GM18517 (cell line): ENCODE measurements around the gene RSPO4.

Experiments
- ATAC-seq: cut with Tn5 transposase; IDR thresholded peaks from one replicate; pipeline ENCODE4 v1.9.1; 2021; ENCODE audit warnings: mild to moderate bottlenecking, moderate library complexity; ENCODE audit not compliant: unreplicated experiment

RSPO4 gene

DNA sequence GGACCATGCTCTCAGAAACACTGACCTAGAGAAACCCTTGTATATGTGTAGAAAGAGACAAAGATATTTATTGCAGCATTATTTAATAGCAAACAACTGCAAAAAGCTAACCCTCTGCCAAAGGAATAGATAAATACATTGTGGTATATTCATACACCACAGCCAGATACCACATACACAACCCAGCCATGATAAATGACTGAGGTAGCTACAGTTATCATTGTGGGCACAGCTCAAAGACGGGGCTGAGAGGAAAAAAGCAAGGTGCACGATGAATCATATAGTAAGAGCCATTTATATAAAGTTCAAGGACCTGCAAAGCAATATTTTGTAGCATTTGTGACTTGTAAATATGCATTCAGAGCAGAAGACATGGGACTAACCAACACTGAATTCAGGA lies 30.8 kb downstream of the RSPO4 start:
- ATAC-seq = no peak

DNA sequence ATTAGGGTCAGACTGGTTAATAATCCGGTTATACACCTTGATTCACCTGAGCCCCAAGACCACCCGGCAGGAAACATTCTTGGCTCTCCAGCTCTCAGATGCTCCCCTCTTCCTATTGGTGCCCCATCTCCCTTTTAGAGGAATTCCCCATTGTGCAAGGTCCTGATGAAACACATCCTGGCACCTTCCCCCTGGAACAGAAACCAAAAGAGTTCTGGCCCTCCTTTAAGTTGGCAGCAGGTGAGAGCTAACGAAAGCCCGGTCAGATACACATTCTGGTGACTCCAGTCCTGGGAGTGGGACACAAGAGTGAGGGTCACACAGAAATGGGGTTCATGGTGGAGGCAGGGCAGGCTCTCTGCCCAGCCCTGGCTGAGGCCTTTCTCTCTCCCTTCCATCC lies 32.2 kb downstream of the RSPO4 start:
- ATAC-seq = no peak

DNA sequence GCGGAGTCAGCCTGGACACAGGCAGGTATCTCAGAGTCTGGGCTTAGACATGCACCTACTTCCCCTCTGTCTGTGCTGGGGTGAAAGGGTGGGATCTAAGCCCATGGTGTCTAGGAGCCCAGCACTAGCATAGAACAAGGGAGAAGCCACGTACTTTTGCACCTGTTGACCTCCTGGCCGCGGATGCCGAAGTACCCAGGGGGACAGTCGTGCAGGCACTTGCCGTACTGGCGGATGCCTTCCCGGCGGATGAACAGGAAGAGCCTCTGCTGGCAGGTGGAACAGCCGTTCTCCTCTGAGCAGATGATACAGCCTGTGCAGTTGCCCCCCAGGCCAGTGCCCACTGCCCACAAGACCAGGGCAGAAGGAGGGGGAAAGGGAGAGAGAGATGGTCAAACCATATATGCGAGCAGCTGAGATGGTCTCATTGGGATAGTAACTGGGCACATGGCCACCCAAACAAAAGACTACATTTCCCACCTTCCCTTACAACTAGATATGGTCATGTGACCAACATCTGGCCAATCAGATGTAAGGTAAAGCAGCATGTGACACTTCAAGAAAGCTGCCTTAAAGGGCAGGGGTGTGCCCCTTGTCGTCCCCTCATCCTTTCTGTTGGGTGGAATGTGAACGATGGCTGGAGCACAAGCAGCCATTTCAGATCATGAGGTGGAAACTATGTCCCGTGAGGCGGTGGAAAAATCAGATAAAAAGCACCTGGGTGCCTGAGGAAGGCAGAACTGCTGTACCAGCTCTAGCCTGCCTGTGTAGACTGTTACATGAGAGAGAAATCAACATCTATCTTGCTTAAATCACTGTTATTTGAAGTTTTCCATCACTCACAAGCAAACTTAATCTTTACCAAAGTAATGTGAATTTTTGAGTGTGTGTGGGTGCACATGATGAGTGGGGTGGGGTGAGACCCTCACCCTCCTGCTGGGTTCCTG lies 34.0 kb downstream of the RSPO4 start:
- ATAC-seq = no peak

DNA sequence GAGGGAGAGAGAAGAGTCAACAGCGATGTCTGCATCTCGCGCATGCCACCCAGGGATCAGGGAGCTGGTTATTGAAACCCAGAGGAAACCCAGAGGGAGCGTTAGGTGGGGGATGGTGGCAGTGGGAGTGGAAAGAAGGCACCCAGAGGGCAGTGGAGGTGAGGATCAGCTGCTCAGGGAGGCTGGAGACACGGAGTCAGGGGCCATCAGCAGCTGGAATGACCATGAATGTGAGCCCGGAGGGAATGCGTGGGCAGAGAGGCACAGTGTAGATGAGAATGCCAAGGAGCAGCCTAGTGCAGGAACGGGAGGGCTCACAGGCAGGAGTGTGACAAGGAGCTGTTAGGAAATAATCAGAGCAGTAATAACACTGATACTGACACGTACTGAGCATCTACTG lies 36.2 kb downstream of the RSPO4 start:
- ATAC-seq = no peak

DNA sequence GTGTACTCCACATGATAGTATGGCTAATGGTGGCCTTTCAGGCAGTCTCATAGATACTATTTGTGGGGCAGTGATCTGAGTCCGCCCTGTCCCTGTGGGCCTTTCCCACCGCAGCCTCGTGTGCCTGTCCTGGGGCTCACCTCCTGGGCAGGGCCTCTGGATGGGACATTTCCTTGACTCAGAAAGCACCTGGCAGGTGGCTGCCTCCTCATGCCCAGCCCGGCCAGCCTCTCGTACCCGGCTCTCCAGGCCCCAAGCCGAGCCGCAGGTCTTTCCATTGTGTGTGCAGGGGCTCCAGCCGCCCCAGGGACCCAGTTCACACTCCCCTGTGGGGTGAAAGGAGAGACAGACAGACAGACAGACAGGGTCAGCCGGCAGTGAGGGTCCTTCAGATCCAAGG lies 38.3 kb downstream of the RSPO4 start:
- ATAC-seq = no peak

DNA sequence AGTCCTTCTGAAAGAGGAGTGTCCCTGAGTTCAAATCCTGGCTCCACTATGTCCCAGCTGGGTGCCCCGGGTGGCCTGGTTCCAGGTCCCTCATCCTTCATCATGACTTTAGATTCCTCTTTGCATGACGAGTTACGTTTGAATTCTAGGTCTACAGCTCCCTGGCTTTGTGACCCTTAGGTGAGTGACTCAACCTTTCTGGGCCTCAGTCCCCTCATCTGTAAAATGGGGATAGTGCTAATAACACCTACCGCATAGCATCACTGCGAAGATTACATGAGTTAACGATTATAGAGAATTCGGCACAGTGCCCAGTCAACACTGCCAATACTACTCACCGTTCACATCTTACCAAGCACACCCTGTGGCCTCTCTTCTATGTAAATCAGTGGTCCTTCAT lies 39.4 kb downstream of the RSPO4 start:
- no peak for ATAC-seq

DNA sequence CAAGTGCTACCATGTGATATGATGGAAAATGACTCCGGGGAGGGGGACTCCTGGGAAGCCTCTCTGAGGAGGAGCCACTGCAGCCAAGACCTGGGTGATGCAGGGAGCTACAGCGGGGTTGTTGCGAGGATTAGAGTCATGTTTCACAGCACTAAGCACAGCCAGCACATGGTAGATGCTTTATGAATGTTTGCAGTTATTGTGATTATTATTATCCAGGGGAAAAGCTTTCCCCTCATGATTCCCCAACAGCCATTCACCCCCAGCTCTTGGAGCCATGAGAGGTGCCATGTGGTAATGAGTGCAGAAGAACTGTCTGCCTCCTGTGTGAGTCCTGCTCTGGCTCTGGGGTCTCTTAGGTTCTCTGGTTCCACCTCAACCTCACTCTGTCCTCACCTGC lies 39.9 kb downstream of the RSPO4 start:
- no peak for ATAC-seq

DNA sequence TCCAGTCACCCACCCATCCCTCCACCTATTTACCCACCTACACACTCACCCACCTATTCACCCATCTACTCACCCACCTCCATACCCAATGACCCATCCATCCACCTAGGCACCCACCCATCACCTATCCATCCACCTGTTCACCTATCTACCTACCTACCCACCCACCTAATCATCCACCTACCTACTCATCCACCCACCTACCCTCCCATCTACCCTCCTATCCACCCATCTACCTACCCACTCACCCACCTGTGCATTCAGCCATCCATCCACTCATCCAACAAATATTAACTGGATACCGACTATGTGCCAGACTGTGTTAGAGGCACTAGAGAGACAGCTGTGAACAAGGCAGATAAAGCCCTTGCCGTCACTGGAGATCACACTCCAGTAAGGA lies 40.3 kb downstream of the RSPO4 start:
- no peak for ATAC-seq

DNA sequence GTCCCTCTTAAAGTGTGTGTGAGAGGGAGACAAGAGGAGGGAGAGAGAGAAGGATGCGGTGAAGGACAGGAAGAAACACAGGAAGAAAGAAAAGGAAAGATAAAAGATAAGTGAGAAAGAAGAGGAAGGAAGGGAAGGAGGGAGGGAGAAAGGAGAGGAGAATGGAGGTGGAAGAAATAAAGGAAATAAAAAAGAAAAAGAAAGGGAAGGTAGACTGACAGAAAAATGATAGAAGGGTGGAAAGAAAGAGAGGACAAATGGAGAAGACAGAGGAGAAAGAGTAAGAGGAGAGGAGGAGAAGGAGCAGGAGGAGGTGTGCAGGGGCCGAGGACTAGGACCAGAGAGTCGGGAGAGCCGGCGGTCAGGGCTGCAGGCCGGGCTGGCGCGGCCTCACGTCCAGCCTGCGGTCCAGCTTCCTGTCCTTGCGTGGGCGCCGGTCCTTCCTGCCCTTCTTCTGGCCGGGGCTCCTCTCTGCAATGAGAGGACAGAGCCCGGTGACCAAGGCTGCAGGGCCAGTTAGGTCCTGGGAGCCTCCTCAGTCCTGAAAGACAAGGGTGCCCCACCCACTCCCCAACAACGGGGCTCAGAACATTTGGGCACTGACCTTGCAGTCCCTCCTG lies 42.0 kb downstream of the RSPO4 start:
- ATAC-seq = no peak

DNA sequence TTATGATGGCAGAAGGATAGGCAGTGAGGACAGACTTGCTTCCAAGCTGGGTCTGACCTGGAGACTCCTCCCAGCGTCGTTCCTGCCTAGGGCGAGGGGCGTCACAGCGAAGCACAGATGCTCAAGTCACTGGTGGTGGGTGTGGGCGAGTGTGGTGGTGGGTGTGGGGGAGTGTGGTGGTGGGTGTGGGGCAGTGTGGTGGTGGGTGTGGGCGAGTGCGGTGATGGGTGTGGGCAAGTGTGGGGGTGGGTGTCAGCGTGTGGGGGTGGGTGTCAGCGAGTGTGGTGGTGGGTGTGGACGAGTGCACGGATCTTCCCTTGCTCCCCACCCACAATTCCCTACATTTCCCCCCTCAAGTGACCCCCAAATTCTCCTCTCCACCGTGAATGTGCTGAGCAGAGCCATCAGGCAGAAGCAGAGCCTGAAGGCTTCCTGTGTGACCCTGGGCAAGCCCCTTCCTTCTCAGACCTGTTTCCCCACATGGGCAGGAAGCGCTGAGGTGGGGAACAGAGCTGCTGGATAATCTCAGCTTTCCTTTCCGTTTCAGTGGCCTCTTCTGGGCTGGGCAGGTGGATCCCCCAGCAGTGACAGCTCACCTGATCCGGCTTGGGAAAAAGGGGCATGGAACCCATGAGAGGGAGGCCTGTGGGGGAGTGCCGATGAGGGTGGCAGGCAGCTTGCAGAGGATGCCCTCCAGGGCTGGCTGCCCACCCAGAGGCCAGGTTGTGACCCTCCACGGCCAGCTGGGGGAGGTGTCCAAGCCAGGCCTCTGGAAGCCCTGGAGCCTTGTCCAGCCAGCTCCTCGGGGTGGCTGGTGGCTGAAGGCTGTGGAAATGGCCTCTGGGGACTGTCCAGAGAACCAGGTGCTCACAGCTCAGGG lies 42.9 kb downstream of the RSPO4 start:
- no peak for ATAC-seq

DNA sequence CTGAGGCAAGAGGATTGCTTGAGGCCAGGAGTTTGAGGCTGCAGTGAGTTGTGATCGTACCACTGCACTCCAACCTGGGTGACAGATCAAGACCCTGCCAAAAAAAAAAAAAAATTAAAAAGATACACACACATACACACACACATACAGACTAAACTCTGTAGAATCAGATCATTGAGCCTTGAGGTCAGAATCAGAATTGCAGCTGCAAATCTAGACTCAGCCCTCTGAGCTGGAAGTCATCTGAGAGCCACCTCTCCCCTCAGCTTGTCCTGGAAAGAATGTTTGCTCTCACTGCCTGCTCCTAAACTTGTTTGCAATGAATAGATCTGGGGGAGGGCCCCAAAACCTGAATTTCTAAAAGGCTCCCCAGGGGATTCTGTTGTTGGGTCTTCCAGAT lies 44.6 kb downstream of the RSPO4 start:
- ATAC-seq = no peak

DNA sequence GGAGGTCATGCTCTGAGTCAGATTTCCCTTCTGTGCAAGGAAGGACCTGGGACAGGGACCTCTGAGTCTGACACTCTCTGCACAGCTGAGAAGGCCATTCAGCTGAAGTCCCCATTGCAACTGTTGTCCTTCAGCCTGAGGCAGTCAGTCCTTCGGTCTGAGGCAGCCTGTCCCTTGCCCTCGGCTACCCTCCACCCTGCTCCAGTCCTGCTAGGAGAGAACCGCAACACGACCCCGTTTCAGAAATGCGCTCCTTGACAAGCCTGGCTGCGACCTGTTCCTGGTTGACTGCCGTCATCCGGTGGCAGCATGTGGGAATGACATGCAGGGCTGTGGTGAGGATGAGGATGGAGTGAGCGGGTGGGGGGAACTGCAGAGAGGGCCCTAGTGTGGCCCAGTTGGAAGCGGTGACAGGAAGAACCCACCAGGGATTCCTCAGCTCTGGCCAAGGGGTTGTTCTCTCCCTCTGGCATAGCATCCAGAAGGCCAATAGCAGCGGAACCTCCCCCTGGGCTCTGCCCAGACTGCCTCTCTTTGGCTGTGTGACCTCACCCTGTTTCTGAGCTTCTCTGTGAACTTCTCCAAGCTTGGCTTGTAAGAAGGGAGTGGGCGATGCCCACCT lies 45.7 kb downstream of the RSPO4 start:
- no peak for ATAC-seq

DNA sequence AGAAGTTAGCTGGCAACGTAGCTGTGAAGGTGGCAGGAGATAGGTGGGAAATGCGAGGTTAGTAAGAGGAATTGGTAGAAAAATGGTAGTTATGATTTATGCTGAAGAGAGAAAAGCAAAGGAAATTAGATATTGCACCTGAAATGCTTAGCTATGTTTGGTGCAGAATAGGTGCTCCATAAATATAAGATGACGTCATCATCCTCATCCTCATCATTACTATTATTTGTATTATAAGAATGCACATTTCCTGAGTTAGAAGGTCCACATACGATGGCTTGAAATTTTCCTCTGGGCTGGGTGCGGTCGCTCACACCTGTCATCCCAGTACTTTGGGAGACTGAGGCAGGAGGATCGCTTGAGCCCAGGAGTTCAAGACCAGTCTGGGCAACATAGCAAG lies 46.5 kb downstream of the RSPO4 start:
- no peak for ATAC-seq

DNA sequence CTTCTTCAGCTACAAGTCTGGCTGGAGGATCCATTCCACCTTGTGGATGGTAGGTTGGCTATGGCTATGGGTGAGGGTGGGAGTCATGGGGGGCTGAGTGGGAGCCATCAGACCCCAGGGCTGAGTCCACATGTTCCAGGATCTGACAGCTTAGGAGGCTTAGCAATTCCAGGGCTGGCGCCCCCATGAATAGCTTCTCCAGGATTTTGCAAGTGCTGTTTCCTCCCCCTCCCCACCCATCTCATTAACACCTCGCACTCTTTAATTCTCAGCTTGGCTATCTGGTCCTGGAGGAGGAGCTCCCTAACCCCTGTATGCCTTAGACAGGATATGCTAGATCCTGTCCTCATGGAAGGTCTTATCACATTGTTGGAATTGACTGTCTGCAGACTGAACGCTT lies 47.0 kb downstream of the RSPO4 start:
- no peak for ATAC-seq

DNA sequence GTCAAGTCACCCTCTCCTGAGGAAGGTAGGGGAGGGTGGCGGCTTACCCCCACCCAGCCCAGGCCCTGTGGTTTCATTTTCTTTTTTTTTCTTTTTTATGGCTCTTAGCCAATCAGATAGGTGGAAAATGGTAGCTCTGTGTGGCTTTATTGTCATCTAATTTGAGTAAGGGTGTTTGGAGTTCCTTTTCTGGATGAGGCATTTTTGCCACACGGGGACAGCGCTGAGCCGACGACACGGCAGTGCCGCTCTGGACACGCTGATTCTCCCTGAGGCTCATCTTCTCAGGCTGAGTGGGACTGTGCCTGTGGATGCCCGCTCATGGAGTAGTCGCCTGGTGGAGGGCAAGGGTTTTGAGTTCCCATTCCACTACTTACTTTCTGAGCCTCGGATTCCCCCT lies 48.4 kb downstream of the RSPO4 start:
- ATAC-seq = no peak

DNA sequence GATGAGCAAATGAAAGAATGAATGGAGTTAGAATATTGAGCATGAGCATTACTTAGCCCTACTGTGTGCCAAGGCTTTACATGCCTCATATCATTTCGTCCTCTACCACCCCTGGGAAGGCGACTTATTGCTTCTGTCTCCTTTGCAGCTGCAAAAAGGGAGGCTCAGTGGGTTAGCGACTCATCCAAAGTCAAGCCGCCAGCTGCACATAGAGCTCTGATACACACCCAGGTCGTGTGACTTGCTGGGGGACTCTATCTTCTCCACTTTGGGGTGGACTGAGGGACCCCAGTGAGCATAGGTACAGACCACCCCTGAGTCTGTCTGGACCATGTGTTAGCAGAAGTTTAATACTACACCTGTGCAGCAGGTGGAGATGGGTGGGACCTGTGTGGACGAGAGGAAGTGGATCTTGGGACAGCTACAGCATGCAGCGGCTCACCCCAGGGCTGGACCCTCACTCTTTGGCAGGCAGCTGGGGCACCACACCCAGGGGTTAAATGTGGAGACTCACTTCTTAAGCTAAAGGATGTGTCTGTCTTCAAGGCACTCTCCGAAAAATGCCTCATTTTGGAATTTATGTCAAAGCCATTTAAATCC lies 49.8 kb downstream of the RSPO4 start:
- no peak for ATAC-seq

DNA sequence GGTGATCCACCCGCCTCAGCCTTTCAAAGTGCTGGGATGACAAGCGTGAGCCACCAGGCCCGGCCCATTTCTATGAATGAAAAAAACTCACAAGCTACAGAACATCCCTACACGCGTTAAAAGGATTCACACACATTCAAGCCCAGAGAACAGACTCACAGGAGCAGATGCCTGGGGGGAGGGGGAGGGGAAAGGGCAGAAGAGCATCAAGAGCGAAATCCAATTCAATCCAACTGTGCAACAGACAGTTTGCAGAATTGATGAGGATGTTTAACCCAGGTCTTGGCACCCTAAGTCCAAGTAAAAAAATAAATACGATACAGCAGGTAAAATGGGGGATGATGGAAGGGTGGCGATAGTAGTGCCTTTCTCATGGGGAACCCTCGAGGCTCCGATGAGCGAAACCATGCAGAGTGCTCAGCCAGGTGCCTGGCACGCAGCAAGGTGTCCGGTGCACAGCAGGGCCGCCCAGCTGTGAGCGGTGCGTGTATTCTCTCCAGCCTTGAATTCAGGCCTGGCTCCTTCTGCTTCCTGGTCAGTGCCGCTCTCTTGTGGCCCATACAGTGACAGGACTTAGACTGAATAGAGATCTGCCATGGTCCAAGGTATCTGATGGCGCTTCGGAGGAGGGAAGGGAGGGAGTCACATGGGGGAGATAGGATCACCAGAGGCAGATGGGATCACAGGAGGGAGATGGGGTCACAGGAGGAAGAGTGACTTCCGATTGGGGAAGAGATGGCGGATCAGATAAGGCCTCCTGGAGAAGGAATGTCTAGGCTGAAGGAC lies 50.5 kb downstream of the RSPO4 start:
- no peak for ATAC-seq

DNA sequence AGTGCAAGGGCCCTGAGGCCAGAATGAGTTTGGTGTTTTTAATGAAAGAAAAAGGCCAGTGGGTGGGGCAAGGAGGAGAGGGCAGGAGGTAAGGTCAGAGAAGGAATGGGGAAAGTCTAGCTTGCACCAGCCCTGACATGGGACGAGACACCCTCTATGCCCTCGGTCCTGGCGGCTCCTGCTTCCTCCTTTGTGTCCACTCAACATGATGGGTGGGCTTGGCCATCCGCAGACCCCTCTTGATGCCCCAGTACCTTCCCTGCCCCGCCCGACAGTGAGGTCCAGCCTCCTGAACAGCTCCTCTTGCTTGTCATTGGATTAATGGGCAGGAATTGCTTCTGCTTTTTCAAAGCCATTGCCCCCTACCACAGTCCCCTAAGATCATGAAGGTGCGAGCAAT lies 52.4 kb downstream of the RSPO4 start:
- ATAC-seq = no peak

DNA sequence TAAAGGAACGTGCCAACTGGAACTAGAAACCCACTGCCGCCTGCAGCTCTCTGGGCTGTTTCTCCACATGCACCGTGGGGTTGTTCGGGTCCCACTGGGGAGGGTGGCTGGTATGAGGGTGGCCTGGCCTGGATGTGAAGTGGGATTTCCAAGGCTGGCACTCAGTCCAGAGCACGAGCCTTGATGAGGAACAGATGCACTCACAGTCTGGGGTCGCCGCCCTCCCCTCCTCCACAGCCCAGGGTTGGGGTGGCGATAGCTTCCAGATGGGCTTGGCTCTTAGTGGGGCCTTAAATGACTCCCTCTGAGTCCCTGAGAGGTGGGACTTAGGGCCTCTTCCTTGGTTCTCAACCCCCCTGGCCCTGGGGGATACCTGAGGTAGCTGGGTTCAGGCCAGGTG lies 55.3 kb downstream of the RSPO4 start:
- no peak for ATAC-seq

DNA sequence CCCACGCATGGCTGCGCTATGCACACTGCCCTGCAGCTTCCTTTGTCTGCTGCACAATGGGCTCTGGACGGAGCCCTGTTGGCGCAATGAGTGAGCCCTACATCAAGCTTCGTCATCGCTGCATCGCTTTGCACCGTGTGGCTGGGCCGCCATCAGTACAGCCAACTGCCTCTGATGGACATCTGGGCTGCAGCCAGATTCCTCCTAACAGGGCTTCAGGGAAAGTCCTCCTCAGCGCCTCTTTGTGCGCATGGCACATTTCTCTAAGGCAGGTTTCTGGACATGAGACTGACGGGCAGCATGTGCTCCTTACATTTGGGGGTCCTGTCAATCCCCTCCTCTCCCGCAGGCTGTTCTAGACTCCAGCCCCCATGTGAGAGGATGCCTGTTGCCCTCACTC lies 56.3 kb downstream of the RSPO4 start:
- no peak for ATAC-seq
